WTC11 (cell line): Measurements from ENCODE around the gene INPP4A. TPM values are rescaled to one million over a fixed set of nuclear protein-coding genes. Genes with fewer than 3 reads are reported as not detected.

Source experiments
- ATAC-seq: fragments of 200-7000 bp; cut with Tn5 transposase; 2 replicates; pipeline ENCODE4 v1.10.0; 2021; ENCODE audit warnings: mild to moderate bottlenecking, moderate library complexity
- CTCF ChIA-PET: fragments of 300-600 bp; sonication (Branson Sonifier 250); formaldehyde crosslinking; loops from one replicate; lab custom pipeline; 2021; ENCODE audit warnings: antibody characterized with exemption; lab: Charles Lee
- POLR2A ChIA-PET: fragments of 350-600 bp; sonication (Branson Sonifier 250); formaldehyde crosslinking; loops from one replicate; lab custom pipeline; 2021; ENCODE audit warnings: antibody characterized with exemption; lab: Charles Lee
- DNase-seq: peaks from one replicate; pipeline ENCODE4 v3.0.0; 2021; ENCODE audit warnings: low spot score
- H3K27ac Mint-ChIP-seq: 2 replicates; pipeline ENCODE4 v1.8.0; 2021; ENCODE audit warnings: mixed read lengths
- H3K27me3 Mint-ChIP-seq: 2 replicates; pipeline ENCODE4 v1.8.0; 2021; ENCODE audit warnings: low read depth, mild to moderate bottlenecking, moderate library complexity, mixed read lengths
- H3K36me3 Mint-ChIP-seq: 2 replicates; pipeline ENCODE4 v1.8.0; 2021; ENCODE audit warnings: mixed read lengths
- H3K4me1 Mint-ChIP-seq: 2 replicates; pipeline ENCODE4 v1.8.0; 2022; ENCODE audit warnings: mixed read lengths
- H3K4me3 Mint-ChIP-seq: 2 replicates; pipeline ENCODE4 v1.8.0; 2021; ENCODE audit warnings: mild to moderate bottlenecking, moderate library complexity, mixed read lengths
- H3K9me3 Mint-ChIP-seq: 2 replicates; pipeline ENCODE4 v1.8.0; 2021; ENCODE audit warnings: mixed read lengths
- ATF3 ChIP-seq: sonication (generic); formaldehyde crosslinking; conservative IDR thresholded peaks from 2 replicates; pipeline ENCODE4 v1.8.1; 2022; ENCODE audit warnings: mild to moderate bottlenecking, missing genetic modification reagents
- CREM ChIP-seq: sonication (generic); formaldehyde crosslinking; IDR thresholded peaks from 2 replicates; pipeline ENCODE4 v1.8.1; 2022; ENCODE audit warnings: mild to moderate bottlenecking, missing genetic modification reagents, moderate library complexity
- CTCF ChIP-seq: fragments of 200-600 bp; IDR thresholded peaks from 2 replicates; pipeline ENCODE4 v1.8.0; 2022; ENCODE audit warnings: antibody characterized with exemption
- FOXP4 ChIP-seq: sonication (generic); formaldehyde crosslinking; IDR thresholded peaks from 2 replicates; pipeline ENCODE4 v1.8.0; 2022; ENCODE audit warnings: mild to moderate bottlenecking, missing genetic modification reagents
- GABPB1 ChIP-seq: sonication (generic); formaldehyde crosslinking; IDR thresholded peaks from 2 replicates; pipeline ENCODE4 v1.8.1; 2023; ENCODE audit warnings: mild to moderate bottlenecking, missing genetic modification reagents
- NR1H2 ChIP-seq: sonication (generic); formaldehyde crosslinking; IDR thresholded peaks from 2 replicates; pipeline ENCODE4 v1.9.0; 2021; ENCODE audit warnings: mild to moderate bottlenecking, moderate library complexity, missing genetic modification reagents
- PREB ChIP-seq: sonication (generic); formaldehyde crosslinking; IDR thresholded peaks from 2 replicates; pipeline ENCODE4 v1.8.1; 2022; ENCODE audit warnings: mild to moderate bottlenecking, missing genetic modification reagents, moderate library complexity, borderline replicate concordance
- SP1 ChIP-seq: sonication (generic); formaldehyde crosslinking; conservative IDR thresholded peaks from 2 replicates; pipeline ENCODE4 v1.8.1; 2022; ENCODE audit warnings: missing genetic modification reagents
- STAT6 ChIP-seq: sonication (generic); formaldehyde crosslinking; conservative IDR thresholded peaks from 2 replicates; pipeline ENCODE4 v1.8.1; 2023; ENCODE audit warnings: mild to moderate bottlenecking, low read depth, missing genetic modification reagents, moderate library complexity
- ZNF121 ChIP-seq: sonication (generic); formaldehyde crosslinking; IDR thresholded peaks from 2 replicates; pipeline ENCODE4 v1.8.0; 2023; ENCODE audit warnings: missing genetic modification reagents
- ZNF263 ChIP-seq: sonication (generic); formaldehyde crosslinking; IDR thresholded peaks from 2 replicates; pipeline ENCODE4 v1.8.1; 2022; ENCODE audit warnings: low read depth, mild to moderate bottlenecking, moderate library complexity, missing genetic modification reagents
- ZNF512 ChIP-seq: sonication (generic); formaldehyde crosslinking; IDR thresholded peaks from 2 replicates; pipeline ENCODE4 v1.8.1; 2022; ENCODE audit warnings: missing genetic modification reagents, borderline replicate concordance
- total RNA-seq: library from RNA; stranded (reverse); gene quantifications from 3 replicates; pipeline ENCODE4 v1.2.3, GENCODE V29; 2021

INPP4A gene
- total RNA-seq, 1 experiment from 2014 or later = 38.3 TPM

- no peaks in the 10 kb centered on the region for H3K9me3 Mint-ChIP-seq
- H3K4me1 Mint-ChIP-seq = peaks cover 2% of the 10 kb centered on the region
- no peak overlapping the region for H3K27ac Mint-ChIP-seq
- ATAC-seq (peak; percentile 100), DNase-seq (peak; percentile 41)
- H3K27me3 Mint-ChIP-seq = no peaks in the 10 kb centered on the region
- POLR2A ChIA-PET = no interaction called here
- TF ChIP-seq ZNF121 (0 out of 2 replicates have a peak, but pooled peaks have one; percentile 14), GABPB1 (0 out of 2 replicates have a peak, but pooled peaks have one; percentile 22), STAT6 (CRISPR knock-in tag) (no peak), CREM (CRISPR knock-in tag) (no peak), ATF3 (CRISPR knock-in tag) (no peak), CTCF (peak; percentile 56; the same call in 1 of the 2 replicates), SP1 (CRISPR knock-in tag) (0 out of 2 replicates have a peak, but pooled peaks have one; percentile 27), PREB (CRISPR knock-in tag) (no peak), ZNF512 (CRISPR knock-in tag) (no peak)
- no peak overlapping the region for H3K4me3 Mint-ChIP-seq
- CTCF ChIA-PET = interaction anchor here (0.6 to 1.6 kb wide), 8 partner anchors 12 to 812 kb away, joined by 3 to 8 read pairs (median 4); no protein-coding TSS in a partner anchor
- H3K36me3 Mint-ChIP-seq = peaks cover 27% of the 10 kb centered on the region
Observed at GRCh38 chr2:98601532-98602132, 157.0 kb downstream of the INPP4A start.

- ChIA-PET CTCF (interaction anchor here (1.6 kb wide), 1 partner anchor 35 kb away, joined by 4 read pairs; no protein-coding TSS in a partner anchor), POLR2A (no interaction called here)
- no peaks in the 10 kb centered on the region for H3K9me3 Mint-ChIP-seq
- no peak overlapping the region for H3K27ac Mint-ChIP-seq
- ATAC-seq (no peak), DNase-seq (no peak)
- H3K4me3 Mint-ChIP-seq = no peak overlapping the region
- H3K4me1 Mint-ChIP-seq = peaks cover 15% of the 10 kb centered on the region
- H3K36me3 Mint-ChIP-seq = peaks cover 17% of the 10 kb centered on the region
- no peaks in the 10 kb centered on the region for H3K27me3 Mint-ChIP-seq
- no peak for TF ChIP-seq NR1H2 (CRISPR knock-in tag)
- TF ChIP-seq GABPB1 = no peak
- TF ChIP-seq ZNF263 (CRISPR knock-in tag) = no peak
- no peak for TF ChIP-seq FOXP4 (CRISPR knock-in tag)
- TF ChIP-seq, all 79 proteins: peak for 0
Observed at GRCh38 chr2:98604547-98604946, 159.9 kb downstream of the INPP4A start.
